Retinal pigment epithelial cell (primary cell): ENCODE data around the gene APCDD1.

Source experiments
- DNase-seq: peaks from one replicate; pipeline ENCODE4 v3.0.0-alpha.2; 2010; ENCODE audit warnings: low read depth
- H3K4me3 ChIP-seq: 2 replicates; pipeline ENCODE4 v1.5.1; 2011; ENCODE audit warnings: mild to moderate bottlenecking, low read length, control low read depth, moderate library complexity
- TF ChIP-seq, protein P1 (sequence below): conservative IDR thresholded peaks from 2 replicates; pipeline ENCODE4 v1.5.1; 2011; ENCODE audit warnings: low read depth, low read length, control low read depth, inconsistent platforms

APCDD1 gene

DNA sequence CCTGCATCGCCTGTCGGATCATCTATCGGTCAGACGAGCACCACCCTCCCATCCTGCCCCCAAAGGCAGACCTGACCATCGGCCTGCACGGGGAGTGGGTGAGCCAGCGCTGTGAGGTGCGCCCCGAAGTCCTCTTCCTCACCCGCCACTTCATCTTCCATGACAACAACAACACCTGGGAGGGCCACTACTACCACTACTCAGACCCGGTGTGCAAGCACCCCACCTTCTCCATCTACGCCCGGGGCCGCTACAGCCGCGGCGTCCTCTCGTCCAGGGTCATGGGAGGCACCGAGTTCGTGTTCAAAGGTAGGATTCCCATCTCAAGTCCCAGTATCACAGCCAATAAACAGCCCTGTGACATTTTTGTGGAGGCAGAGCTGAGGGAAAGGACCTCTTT is 31.0 kb downstream of the APCDD1 start:
- TF ChIP-seq, protein P1, sequence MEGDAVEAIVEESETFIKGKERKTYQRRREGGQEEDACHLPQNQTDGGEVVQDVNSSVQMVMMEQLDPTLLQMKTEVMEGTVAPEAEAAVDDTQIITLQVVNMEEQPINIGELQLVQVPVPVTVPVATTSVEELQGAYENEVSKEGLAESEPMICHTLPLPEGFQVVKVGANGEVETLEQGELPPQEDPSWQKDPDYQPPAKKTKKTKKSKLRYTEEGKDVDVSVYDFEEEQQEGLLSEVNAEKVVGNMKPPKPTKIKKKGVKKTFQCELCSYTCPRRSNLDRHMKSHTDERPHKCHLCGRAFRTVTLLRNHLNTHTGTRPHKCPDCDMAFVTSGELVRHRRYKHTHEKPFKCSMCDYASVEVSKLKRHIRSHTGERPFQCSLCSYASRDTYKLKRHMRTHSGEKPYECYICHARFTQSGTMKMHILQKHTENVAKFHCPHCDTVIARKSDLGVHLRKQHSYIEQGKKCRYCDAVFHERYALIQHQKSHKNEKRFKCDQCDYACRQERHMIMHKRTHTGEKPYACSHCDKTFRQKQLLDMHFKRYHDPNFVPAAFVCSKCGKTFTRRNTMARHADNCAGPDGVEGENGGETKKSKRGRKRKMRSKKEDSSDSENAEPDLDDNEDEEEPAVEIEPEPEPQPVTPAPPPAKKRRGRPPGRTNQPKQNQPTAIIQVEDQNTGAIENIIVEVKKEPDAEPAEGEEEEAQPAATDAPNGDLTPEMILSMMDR: no peak
- no peak for DNase-seq
- no peak overlapping the region for H3K4me3 ChIP-seq

DNA sequence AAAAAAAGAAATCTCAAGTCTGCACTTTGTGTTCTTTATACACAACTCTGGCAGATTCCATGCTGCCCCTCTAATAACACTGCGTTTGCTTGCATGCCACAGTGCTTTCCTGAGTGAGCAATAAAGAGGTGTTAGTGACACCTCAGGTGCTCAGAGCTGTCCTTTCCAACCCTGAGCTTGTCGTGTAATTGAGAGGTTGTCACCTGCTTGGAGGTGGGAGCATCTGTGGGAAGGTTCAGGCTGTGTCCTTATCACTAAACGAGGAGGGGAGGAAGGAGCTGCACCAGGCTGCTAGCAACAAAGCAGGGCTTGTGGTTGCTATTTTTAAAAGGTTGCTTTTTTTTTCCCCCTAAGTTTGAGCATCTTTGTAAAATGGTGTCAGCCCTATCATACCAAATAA is 31.9 kb downstream of the APCDD1 start:
- TF ChIP-seq, protein P1: no peak
- H3K4me3 ChIP-seq: no peak overlapping the region
- no peak for DNase-seq

DNA sequence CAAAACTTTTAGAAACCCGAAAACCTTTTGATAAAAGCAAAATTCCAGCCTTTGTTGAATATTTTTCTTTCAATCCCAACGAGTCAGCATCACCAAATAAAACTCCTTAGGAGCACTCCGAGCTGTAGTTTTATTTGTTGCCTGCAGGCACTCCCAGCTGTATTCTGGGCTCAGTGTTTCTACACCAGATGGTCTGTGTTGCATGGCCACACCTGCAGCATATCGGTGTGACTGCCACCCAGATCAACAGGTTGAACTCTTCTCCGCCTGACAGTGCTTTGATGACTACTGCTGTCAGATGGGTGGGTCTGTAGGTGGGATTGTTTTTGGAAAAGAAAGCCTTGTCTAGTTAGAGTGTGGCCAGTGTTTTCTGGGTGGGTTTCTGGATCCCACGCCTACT is 32.7 kb downstream of the APCDD1 start:
- no peak overlapping the region for H3K4me3 ChIP-seq
- no peak for DNase-seq
- TF ChIP-seq, protein P1: no peak

DNA sequence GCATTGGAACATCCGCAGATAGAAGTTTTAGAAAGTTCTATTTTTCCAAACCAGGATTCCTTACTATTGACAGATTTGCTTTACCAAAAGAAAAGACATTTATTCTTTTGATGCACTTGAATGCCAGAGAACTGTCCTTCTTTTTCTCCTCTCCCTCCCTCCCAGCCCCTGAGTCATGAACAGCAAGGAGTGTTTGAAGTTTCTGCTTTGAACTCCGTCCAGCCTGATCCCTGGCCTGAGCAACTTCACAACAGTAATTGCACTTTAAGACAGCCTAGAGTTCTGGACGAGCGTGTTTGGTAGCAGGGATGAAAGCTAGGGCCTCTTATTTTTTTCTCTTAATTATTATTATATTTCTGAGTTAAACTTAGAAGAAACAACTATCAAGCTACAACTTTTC is 33.6 kb downstream of the APCDD1 start:
- TF ChIP-seq, protein P1: no peak

DNA sequence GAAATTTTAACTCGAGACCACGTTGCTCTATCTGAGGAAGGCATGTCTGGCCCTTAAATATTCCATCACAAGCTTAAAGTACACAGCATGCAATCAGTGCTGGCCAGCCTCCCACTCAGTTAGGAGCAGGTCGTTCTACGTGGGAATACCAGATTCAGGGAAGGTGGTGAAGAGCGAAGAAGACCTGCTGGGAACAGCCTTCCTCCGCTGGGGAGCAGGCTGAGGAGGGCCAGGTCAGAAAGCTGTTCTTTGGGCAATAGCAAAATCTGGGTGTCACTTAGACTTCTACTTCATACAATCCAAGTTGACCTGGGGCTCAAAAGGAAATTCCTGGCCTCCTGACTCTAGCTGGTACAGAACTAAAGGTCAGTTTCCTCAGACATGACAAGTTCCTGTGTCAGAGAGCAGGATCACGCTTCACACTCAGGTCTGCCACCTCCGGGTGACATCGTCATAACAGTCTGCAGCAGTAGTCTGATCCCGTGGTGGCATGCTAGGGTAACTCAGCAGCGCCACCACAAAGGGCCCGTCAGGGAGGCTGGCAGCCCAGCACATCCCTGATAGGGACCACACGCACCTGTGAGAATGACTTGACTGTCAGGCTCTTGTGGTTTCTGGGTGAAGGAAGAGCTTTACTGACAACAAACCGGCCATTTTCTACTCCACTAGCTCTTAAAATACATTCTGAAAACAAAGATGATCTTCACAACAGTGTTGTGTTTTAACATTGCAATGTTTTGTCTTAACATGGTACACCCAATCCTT is 36.1 kb downstream of the APCDD1 start:
- DNase-seq: no peak
- TF ChIP-seq, protein P1: no peak
- no peak overlapping the region for H3K4me3 ChIP-seq

More for the DNA sequence above, 33.6 kb downstream of the APCDD1 start:
- no peak overlapping the region for H3K4me3 ChIP-seq
- no peak for DNase-seq

DNA sequence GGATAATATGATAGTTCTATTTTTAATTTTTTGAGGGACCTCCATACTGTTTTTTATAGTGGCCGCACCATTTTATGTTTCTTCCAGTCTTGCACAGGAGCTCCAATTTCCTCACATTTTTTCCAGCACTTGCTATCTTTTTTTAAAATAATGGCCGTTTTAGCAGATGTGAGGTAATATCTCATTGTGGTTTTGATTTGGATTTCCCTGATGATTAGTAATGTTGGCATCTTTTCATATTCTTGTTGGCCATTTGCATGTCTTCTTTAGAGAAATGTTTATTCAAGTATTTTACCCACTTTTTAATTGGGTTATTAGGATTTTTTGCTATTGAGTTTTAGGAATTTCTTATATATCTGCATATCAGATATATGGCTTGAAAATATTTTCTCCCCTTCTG is 41.5 kb downstream of the APCDD1 start:
- no peak overlapping the region for H3K4me3 ChIP-seq
- no peak for DNase-seq
- TF ChIP-seq, protein P1: no peak

DNA sequence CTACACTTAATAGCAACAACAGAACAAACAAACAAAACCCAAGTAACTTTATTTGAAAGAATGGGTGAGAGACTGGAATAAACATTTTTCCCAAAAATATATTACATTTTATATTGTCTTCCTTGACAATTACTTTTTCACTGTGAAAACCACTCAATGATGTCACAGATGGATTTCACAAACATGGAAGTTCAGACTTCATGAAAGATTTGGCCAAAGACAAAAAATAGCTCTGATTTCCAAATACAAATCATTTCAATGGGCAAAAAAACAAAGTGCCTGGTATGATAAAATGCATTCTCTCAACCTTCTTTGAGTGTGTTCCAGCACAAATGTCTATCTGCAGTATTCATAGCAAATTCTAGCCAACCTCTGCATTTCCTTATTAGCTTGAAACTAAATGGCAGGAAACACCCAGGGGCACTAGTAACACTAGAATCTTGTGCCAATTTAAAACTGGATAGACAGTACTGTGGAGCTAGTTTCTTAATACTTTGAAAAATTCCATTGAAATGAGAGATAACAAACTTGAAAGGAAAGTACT is 42.8 kb downstream of the APCDD1 start:
- TF ChIP-seq, protein P1: no peak

More for the DNA sequence above, 42.8 kb downstream of the APCDD1 start:
- no peak overlapping the region for H3K4me3 ChIP-seq
- no peak for DNase-seq
